Ecto neural progenitor cell (in vitro differentiated cells): ENCODE results near the gene GDPD1.

Experiments
- DNase-seq: peaks from one replicate; pipeline ENCODE4 v3.0.0-alpha.2; 2018; ENCODE audit warnings: low spot score

Gene GDPD1

GRCh38 chr17:59315866-59316265 lies 95.6 kb downstream of the GDPD1 start:
- DNase-seq, result no peak
